H4 (cell line): Measurements from ENCODE around the gene SOS1. TPM values are rescaled to one million over a fixed set of nuclear protein-coding genes. Genes with fewer than 3 reads are reported as not detected.

Source experiments
- total RNA-seq: library from RNA; depleted of rRNA; stranded (reverse); fragments of >200 nt; shearing (Covaris generic); gene quantifications from 2 replicates; pipeline ENCODE4 v1.2.3, GENCODE V29; 2014; rRNA removed

Gene SOS1
- total RNA-seq, 1 experiment from 2014 or later, result 14.3 TPM

Other genes with a start within 250 kb of the SOS1 start
- gene DHX57, start 245.1 kb downstream of the SOS1 start, total RNA-seq, result 6.7 and 14.3 TPM in 2 replicates
- gene MORN2, start 245.1 kb downstream of the SOS1 start, total RNA-seq, result 37.9 and 48.7 TPM in 2 replicates
- not detected in 2 replicates for gene ARHGEF33, start 231.2 kb downstream of the SOS1 start, total RNA-seq
- not detected in 2 replicates for gene CDKL4, start 122.9 kb upstream of the SOS1 start, total RNA-seq